H1 (cell line): Measurements from ENCODE around the gene TCEANC2. TPM values are rescaled to one million over a fixed set of nuclear protein-coding genes. Genes with fewer than 3 reads are reported as not detected.

ENCODE experiments used
- CTCF ChIA-PET: fragments of 300-600 bp; sonication (Branson Sonifier 250); formaldehyde crosslinking; loops from one replicate; lab custom pipeline; 2021; ENCODE audit not compliant: partially characterized antibody; lab: Charles Lee
- POLR2A ChIA-PET: fragments of 300-600 bp; sonication (Branson Sonifier 250); formaldehyde crosslinking; loops from one replicate; lab custom pipeline; 2021; ENCODE audit warnings: inconsistent platforms; ENCODE audit not compliant: partially characterized antibody; lab: Charles Lee
- DNase-seq, 2 experiments: peaks; one replicate each; pipeline versions ENCODE4 v3.0.0 to v3.0.0-alpha.2; 2010 to 2022; ENCODE audit warnings: low spot score in 2 of 2, low read depth in 1 of 2, mixed read lengths in 1 of 2
- FAIRE-seq: peaks from 2 replicates; lab custom pipeline; 2011; peaks lifted over from hg19 to GRCh38; lab: Jason Lieb, UNC
- H2AFZ ChIP-seq: 2 replicates; pipeline ENCODE4 v1.8.1; 2012; ENCODE audit warnings: low read length, inconsistent platforms
- H2AK5ac ChIP-seq: 2 replicates; pipeline ENCODE4 v1.6.1; 2013; ENCODE audit warnings: low read depth, low read length
- H2BK120ac ChIP-seq: replicated peaks from 2 replicates; pipeline ENCODE3; 2013; ENCODE audit warnings: low read depth, low read length, inconsistent platforms
- H2BK12ac ChIP-seq: 2 replicates; pipeline ENCODE4 v1.6.1; 2013; ENCODE audit warnings: low read depth, low read length
- H2BK15ac ChIP-seq: 2 replicates; pipeline ENCODE4 v1.6.1; 2013; ENCODE audit warnings: low read length
- H2BK20ac ChIP-seq: 2 replicates; pipeline ENCODE4 v1.6.1; 2013; ENCODE audit warnings: low read length
- H2BK5ac ChIP-seq: 2 replicates; pipeline ENCODE4 v1.6.1; 2013; ENCODE audit warnings: low read depth, low read length
- H3K14ac ChIP-seq: 2 replicates; pipeline ENCODE4 v1.6.1; 2013; ENCODE audit warnings: inconsistent platforms; ENCODE audit not compliant: insufficient read length
- H3K18ac ChIP-seq: 2 replicates; pipeline ENCODE4 v1.6.1; 2013; ENCODE audit warnings: low read length; ENCODE audit errors: extremely low read depth
- H3K23ac ChIP-seq: 2 replicates; pipeline ENCODE4 v1.6.1; 2013; ENCODE audit warnings: inconsistent platforms; ENCODE audit not compliant: insufficient read length
- H3K23me2 ChIP-seq: 2 replicates; pipeline ENCODE4 v1.6.1; 2013; ENCODE audit warnings: low read depth, low read length
- H3K27ac ChIP-seq: 2 replicates; pipeline ENCODE4 v1.6.1; 2011; ENCODE audit warnings: low read depth, low read length, inconsistent platforms
- H3K27me3 ChIP-seq, 4 experiments: replicated peaks in 1 of 4; 1 replicate in 1 of 4; 2 replicates in 3 of 4; pipeline versions ENCODE4 v1.6.1 to v1.8.1; 2011 to 2013; ENCODE audit warnings: low read length in 3 of 4, mild to moderate bottlenecking in 3 of 4, inconsistent platforms in 2 of 4, mixed read lengths in 2 of 4, moderate library complexity in 1 of 4; ENCODE audit not compliant: control insufficient read depth in 3 of 4, insufficient read depth in 3 of 4; ENCODE audit errors: extremely low read depth in 1 of 4
- H3K36me3 ChIP-seq, 4 experiments: 2 replicates each; pipeline versions ENCODE4 v1.6.1 to v1.8.1; 2011 to 2013; ENCODE audit warnings: mild to moderate bottlenecking in 4 of 4, low read length in 3 of 4, moderate library complexity in 2 of 4, control low read depth in 1 of 4, inconsistent platforms in 1 of 4; ENCODE audit not compliant: insufficient read depth in 4 of 4, control insufficient read depth in 2 of 4
- H3K4ac ChIP-seq: replicated peaks from 2 replicates; pipeline ENCODE3; 2013; ENCODE audit warnings: low read length, low read depth, mixed read lengths, inconsistent platforms; ENCODE audit not compliant: insufficient read length
- H3K4me1 ChIP-seq, 4 experiments: replicated peaks in 1 of 4; 1 replicate in 1 of 4; 2 replicates in 3 of 4; pipeline versions ENCODE4 v1.6.1 to v1.8.1; 2011 to 2013; ENCODE audit warnings: low read length in 3 of 4, inconsistent platforms in 2 of 4, mixed read lengths in 1 of 4; ENCODE audit not compliant: insufficient read depth in 4 of 4, control insufficient read depth in 3 of 4
- H3K4me2 ChIP-seq, 2 experiments: 2 replicates each; pipeline versions ENCODE4 v1.6.1 to v1.8.1; 2011 to 2013; ENCODE audit warnings: low read depth in 2 of 2, low read length in 2 of 2, control low read depth in 1 of 2, inconsistent platforms in 1 of 2, mild to moderate bottlenecking in 1 of 2; ENCODE audit not compliant: insufficient read depth in 1 of 2
- H3K4me3 ChIP-seq, 4 experiments: fragments of 200-600, 300-600 bp in 1 of 4; sonication (generic), shearing (Covaris generic), sonication (Bioruptor Twin) in 1 of 4; 2 replicates each; pipeline versions ENCODE4 v1.5.1 to v1.8.1; 2011 to 2016; ENCODE audit warnings: low read length in 4 of 4, low read depth in 3 of 4, control low read depth in 2 of 4, inconsistent platforms in 2 of 4, mild to moderate bottlenecking in 2 of 4, mixed read lengths in 1 of 4, moderate library complexity in 1 of 4; ENCODE audit not compliant: insufficient read depth in 2 of 4; ENCODE audit errors: extremely low read depth in 1 of 4
- H3K56ac ChIP-seq: replicated peaks from 2 replicates; pipeline ENCODE3; 2013; ENCODE audit warnings: low read depth, mild to moderate bottlenecking, mixed read lengths, low read length, inconsistent platforms; ENCODE audit not compliant: insufficient read length
- H3K79me1 ChIP-seq: 2 replicates; pipeline ENCODE4 v1.6.1; 2013; ENCODE audit warnings: low read depth, low read length, control low read depth
- H3K79me2 ChIP-seq, 2 experiments: 2 replicates each; pipeline versions ENCODE4 v1.6.1 to v1.8.1; 2012 to 2013; ENCODE audit warnings: low read length in 2 of 2, mild to moderate bottlenecking in 2 of 2, inconsistent platforms in 1 of 2; ENCODE audit not compliant: insufficient read depth in 2 of 2, control insufficient read depth in 1 of 2
- H3K9ac ChIP-seq, 4 experiments: replicated peaks in 1 of 4; 1 replicate in 1 of 4; 2 replicates in 3 of 4; pipeline versions ENCODE4 v1.6.1 to v1.8.1; 2011 to 2013; ENCODE audit warnings: low read depth in 3 of 4, low read length in 3 of 4, control low read depth in 2 of 4, mild to moderate bottlenecking in 2 of 4, moderate library complexity in 2 of 4, inconsistent platforms in 1 of 4; ENCODE audit errors: extremely low read depth in 1 of 4
- H3K9me3 ChIP-seq, 2 experiments: 2 replicates each; pipeline versions ENCODE4 v1.6.1 to v1.8.1; 2012 to 2013; ENCODE audit warnings: mild to moderate bottlenecking in 2 of 2, moderate library complexity in 2 of 2, control low read depth in 1 of 2, inconsistent platforms in 1 of 2, low read depth in 1 of 2, low read length in 1 of 2, mixed read lengths in 1 of 2; ENCODE audit not compliant: insufficient read depth in 2 of 2
- H4K20me1 ChIP-seq, 2 experiments: replicated peaks in 1 of 2; 2 replicates each; pipeline versions ENCODE3 to v1.8.1; 2011 to 2013; ENCODE audit warnings: inconsistent platforms in 2 of 2, low read length in 2 of 2, mild to moderate bottlenecking in 1 of 2; ENCODE audit not compliant: insufficient read depth in 2 of 2, control insufficient read depth in 1 of 2
- H4K5ac ChIP-seq: 2 replicates; pipeline ENCODE4 v1.6.1; 2013; ENCODE audit warnings: low read length, low read depth, mixed read lengths, inconsistent platforms; ENCODE audit not compliant: insufficient read length
- H4K8ac ChIP-seq: 2 replicates; pipeline ENCODE4 v1.8.0; 2013; ENCODE audit warnings: mild to moderate bottlenecking, moderate library complexity, low read length, inconsistent platforms; ENCODE audit not compliant: insufficient read depth; ENCODE audit errors: extremely low read depth
- H4K91ac ChIP-seq: replicated peaks from 2 replicates; pipeline ENCODE3; 2013; ENCODE audit warnings: low read length, mixed read lengths, inconsistent platforms; ENCODE audit not compliant: insufficient read length
- ATF2 ChIP-seq: IDR thresholded peaks from 2 replicates; pipeline ENCODE4 v1.6.1; 2012; ENCODE audit warnings: low read length, inconsistent platforms
- CBX5 ChIP-seq: fragments of 300-800, 300-1000 bp; sonication (generic); IDR thresholded peaks from 2 replicates; pipeline ENCODE4 v1.7.1; 2016; ENCODE audit warnings: antibody characterized with exemption, low read length, low read depth
- CREB1 ChIP-seq: IDR thresholded peaks from 2 replicates; pipeline ENCODE4 v1.6.1; 2012; ENCODE audit warnings: inconsistent platforms
- CTBP2 ChIP-seq: IDR thresholded peaks from 2 replicates; pipeline ENCODE4 v1.7.0; 2011; ENCODE audit warnings: borderline replicate concordance, mild to moderate bottlenecking, moderate library complexity, mixed read lengths, low read length; ENCODE audit not compliant: insufficient read depth, insufficient read length
- GTF2F1 ChIP-seq: IDR thresholded peaks from 2 replicates; pipeline ENCODE4 v1.6.1; 2012; ENCODE audit warnings: low read depth, low read length, improper control_type of control experiment, borderline replicate concordance
- PHF8 ChIP-seq: fragments of 200-600 bp; sonication (generic); conservative IDR thresholded peaks from 2 replicates; pipeline ENCODE4 v1.7.1; 2012; ENCODE audit warnings: low read depth, mild to moderate bottlenecking, inconsistent platforms, low read length, moderate library complexity
- SIN3A ChIP-seq, 2 experiments: IDR thresholded peaks in 1 of 2; conservative IDR thresholded peaks in 1 of 2; 2 replicates each; pipeline ENCODE4 v1.6.1; 2011 to 2012; ENCODE audit warnings: low read length in 2 of 2, improper control_type of control experiment in 1 of 2, low read depth in 1 of 2, mild to moderate bottlenecking in 1 of 2
- SP1 ChIP-seq: IDR thresholded peaks from 2 replicates; pipeline ENCODE4 v1.6.1; 2011; ENCODE audit warnings: low read depth, low read length
- SP4 ChIP-seq: IDR thresholded peaks from 2 replicates; pipeline ENCODE4 v1.6.1; 2012; ENCODE audit warnings: low read length, inconsistent platforms
- TEAD4 ChIP-seq: IDR thresholded peaks from 2 replicates; pipeline ENCODE4 v1.6.1; 2012; ENCODE audit warnings: low read depth, low read length, inconsistent platforms, mixed read lengths
- USF2 ChIP-seq: IDR thresholded peaks from 2 replicates; pipeline ENCODE4 v1.6.1; 2011; ENCODE audit warnings: low read length, improper control_type of control experiment
- ZNF274 ChIP-seq: IDR thresholded peaks from 2 replicates; pipeline ENCODE4 v1.7.0; 2012; ENCODE audit warnings: low read length, borderline replicate concordance; ENCODE audit errors: extremely low read depth
- WGBS, 2 experiments: shearing (Covaris generic) in 1 of 2; methylation state at CpG; one replicate each; pipeline versions ENCODE4 v1.1.6 to v1.1.7; 2013 to 2015; ENCODE audit warnings: low lambda C conversion rate in 2 of 2, mixed read lengths in 2 of 2, inconsistent platforms in 1 of 2, low coverage in 1 of 2, missing lambda C conversion rate in 1 of 2; ENCODE audit not compliant: insufficient replicate concordance in 2 of 2, insufficient coverage in 1 of 2, insufficient read length in 1 of 2; ENCODE audit errors: extremely low coverage in 1 of 2, missing lambda C conversion rate in 1 of 2; 5-methylcytosine and 5-hydroxymethylcytosine counted together
- polyA plus RNA-seq, 7 experiments: library from polyadenylated mRNA; depleted of rRNA in 3 of 7; stranded (reverse) in 5 of 7; unstranded in 2 of 7; fragments of >200 nt in 5 of 7; fragments of 200-250 nt in 2 of 7; gene quantifications; 1 replicate in 5 of 7; 2 replicates in 1 of 7; 4 replicates in 1 of 7; pipeline versions ENCODE4 v1.2.1 to v1.2.3, GENCODE V29; 2011 to 2013; ENCODE audit warnings: missing spikeins in 2 of 7, mixed read lengths in 2 of 7
- total RNA-seq: library from RNA; stranded (reverse); fragmentation: NEBNext Ultra II Directional; extraction: Animal tissue kit (Norgen Biotek cat#: 25700); gene quantifications from 2 replicates; pipeline ENCODE4 v1.2.1, GENCODE V29; 2021

TCEANC2 gene
- total and polyA plus RNA-seq, 2 of the 8 experiments (the other 6 are each of a cell fraction or from before 2014, with no cell fraction given) = 4.2 to 8.2 TPM

GRCh38 chr1:54012008-54012325 lies 41.4 kb upstream of the TCEANC2 start:
- H3K79me2 ChIP-seq = no peaks in the 10 kb centered on the region
- H2BK12ac ChIP-seq = no peak overlapping the region
- H2BK5ac ChIP-seq = no peak overlapping the region
- H3K4ac ChIP-seq = no peak overlapping the region
- no peaks in the 10 kb centered on the region for H3K36me3 ChIP-seq
- H4K8ac ChIP-seq = no peak overlapping the region
- H3K56ac ChIP-seq = no peak overlapping the region
- H3K9me3 ChIP-seq = no peaks in the 10 kb centered on the region
- H2AFZ ChIP-seq = no peak overlapping the region
- H3K9ac ChIP-seq = no peak overlapping the region
- H3K79me1 ChIP-seq = no peaks in the 10 kb centered on the region
- no peak overlapping the region for H2BK120ac ChIP-seq
- no peak overlapping the region for H3K18ac ChIP-seq
- H4K20me1 ChIP-seq = no peaks in the 10 kb centered on the region
- no peak overlapping the region for H4K91ac ChIP-seq
- ChIA-PET CTCF (interaction anchor here (1.0 to 1.3 kb wide), 3 partner anchors 12 to 176 kb away, joined by 3 read pairs; no protein-coding TSS in a partner anchor), POLR2A (no interaction called here)
- DNase-seq (no peak), FAIRE-seq (no peak)
- no peak overlapping the region for H2BK20ac ChIP-seq
- peaks cover 0 to 3% (median 0%) of the 10 kb centered on the region in 4 experiments; a peak in 1 of 7 replicates for H3K4me1 ChIP-seq
- H3K27ac ChIP-seq = no peak overlapping the region
- no peaks in the 10 kb centered on the region; the same call in 1 of the 2 replicates for H3K23me2 ChIP-seq
- H3K23ac ChIP-seq = no peak overlapping the region
- WGBS, 2 experiments = 91% methylated on average over 9 of the region's 9 CpGs; no CpG with 5 or more reads in 1 of the 2 experiments
- no peak overlapping the region for H2AK5ac ChIP-seq
- H3K27me3 ChIP-seq = no peaks in the 10 kb centered on the region
- H3K4me2 ChIP-seq = no peak overlapping the region
- H4K5ac ChIP-seq = no peak overlapping the region
- H3K4me3 ChIP-seq = no peak overlapping the region
- no peak overlapping the region for H2BK15ac ChIP-seq
- H3K14ac ChIP-seq = no peak overlapping the region
- no peak for TF ChIP-seq USF2
- TF ChIP-seq ZNF274 = no peak
- no peak for TF ChIP-seq PHF8
- TF ChIP-seq GTF2F1 = no peak
- no peak for TF ChIP-seq ATF2
- no peak for TF ChIP-seq SIN3A (conservative IDR thresholded peaks at IDR 0.05 in 1 of 2, IDR thresholded peaks at IDR 0.05 in 1 of 2; ENCODE audit: low read depth in 1 of 2, low read length in 2 of 2)
- no peak for TF ChIP-seq CTBP2
- TF ChIP-seq TEAD4 = no peak
- TF ChIP-seq SP4 = no peak
- TF ChIP-seq CBX5 = no peak
- TF ChIP-seq SP1 = no peak
- no peak for TF ChIP-seq CREB1
